ENCODE measurements around the gene KCNJ15. TPM values are rescaled to one million over a fixed set of nuclear protein-coding genes. Genes with fewer than 3 reads are reported as not detected.

Gene KCNJ15
- total and polyA plus RNA-seq, 10 of the 15 experiments (the other 5 are each of a cell fraction or from before 2014, with no cell fraction given): 0.05 to 2.7 (median 0.33) TPM; not detected in 6

- TF ChIP-seq ZZZ3 (IDR thresholded peaks at IDR 0.05; ENCODE audit: control insufficient read depth, insufficient read length, low read depth) (no peak), MYB (IDR thresholded peaks at IDR 0.05; ENCODE audit: borderline replicate concordance, low read depth, low read length) (no peak), HDGF (IDR thresholded peaks at IDR 0.05) (no peak), RFX5 (IDR thresholded peaks at IDR 0.05; ENCODE audit: low read depth, low read length) (no peak), SREBF1 (IDR thresholded peaks at IDR 0.05; ENCODE audit: low read length) (no peak), RCOR1 (conservative IDR thresholded peaks at IDR 0.05; ENCODE audit: low read depth, low read length) (no peak), TBL1XR1 (IDR thresholded peaks at IDR 0.05; ENCODE audit: low read depth, low read length) (0 out of 2 replicates have a peak, but pooled peaks have one; percentile 32), SRF (IDR thresholded peaks at IDR 0.05; ENCODE audit: low read depth in 2 of 2, low read length in 2 of 2) (no peak), POLR2A (IDR thresholded peaks at IDR 0.05; ENCODE audit: low read depth, low read length) (no peak), STAT1 (conservative IDR thresholded peaks at IDR 0.05) (no peak), ESRRA (IDR thresholded peaks at IDR 0.05; ENCODE audit: low read length) (no peak), PRDM15 (CRISPR knock-in tag; IDR thresholded peaks at IDR 0.05) (no peak), NFYB (IDR thresholded peaks at IDR 0.05; ENCODE audit: insufficient read depth, low read depth, low read length) (no peak), MTA3 (IDR thresholded peaks at IDR 0.05; ENCODE audit: borderline replicate concordance, low read length) (no peak), RUNX3 (IDR thresholded peaks at IDR 0.05; ENCODE audit: low read length) (peak; percentile 96), POU2F2 (IDR thresholded peaks at IDR 0.05; ENCODE audit: borderline replicate concordance, low read depth, low read length) (peak; percentile 35; the same call in 1 of the 3 replicates), BHLHE40 (IDR thresholded peaks at IDR 0.05; ENCODE audit: borderline replicate concordance in 1 of 2, low read depth in 2 of 2, low read length in 1 of 2) (peak; percentile 73 to 77), CHD1 (IDR thresholded peaks at IDR 0.05; ENCODE audit: low read depth, low read length) (no peak), MLLT1 (IDR thresholded peaks at IDR 0.05) (peak; percentile 52; the same call in 1 of the 2 replicates), KAT2A (conservative IDR thresholded peaks at IDR 0.05; ENCODE audit: control insufficient read depth, low read depth, low read length) (no peak), E2F8 (IDR thresholded peaks at IDR 0.05; ENCODE audit: low read depth, partially characterized antibody) (no peak)
- TF ChIP-seq, protein P1, sequence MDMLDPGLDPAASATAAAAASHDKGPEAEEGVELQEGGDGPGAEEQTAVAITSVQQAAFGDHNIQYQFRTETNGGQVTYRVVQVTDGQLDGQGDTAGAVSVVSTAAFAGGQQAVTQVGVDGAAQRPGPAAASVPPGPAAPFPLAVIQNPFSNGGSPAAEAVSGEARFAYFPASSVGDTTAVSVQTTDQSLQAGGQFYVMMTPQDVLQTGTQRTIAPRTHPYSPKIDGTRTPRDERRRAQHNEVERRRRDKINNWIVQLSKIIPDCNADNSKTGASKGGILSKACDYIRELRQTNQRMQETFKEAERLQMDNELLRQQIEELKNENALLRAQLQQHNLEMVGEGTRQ (IDR thresholded peaks at IDR 0.05; ENCODE audit: borderline replicate concordance, low read depth, low read length): no peak; the same call in 1 of the 2 replicates
Observed at GRCh38 chr21:38249256-38249655, 7.5 kb upstream of the KCNJ15 start (continued).

Measured in GM12878 (cell line).